ENCODE results near the gene TRMT112. TPM values are rescaled to one million over a fixed set of nuclear protein-coding genes. Genes with fewer than 3 reads are reported as not detected.

Gene TRMT112
- total RNA-seq, 1 experiment from 2014 or later = 328 TPM

- ChIA-PET CTCF (interaction anchor here (0.6 to 2.5 kb wide), 10 partner anchors 17 to 88 kb away, joined by 3 to 11 read pairs (median 4); partner anchors contain the start of genes PRDX5 and TRMT112), RAD21 (ENCODE audit: low non-redundant PET in 1 of 2, low total read pairs in 2 of 2, uncharacterized antibody in 2 of 2, unreplicated experiment in 2 of 2) (interaction anchor here in 1 of 2 experiments (0.8 kb wide), 1 partner anchor 42 kb away, joined by 3 read pairs; no protein-coding TSS in a partner anchor), POLR2A (interaction anchor here (0.7 to 3.9 kb wide), 14 partner anchors 11 to 83 kb away, joined by 3 to 29 read pairs (median 4); partner anchors contain the start of genes ESRRA, FKBP2, GPR137 and PPP1R14B)
- Histone ChIP-seq H3K36me3 (ENCODE audit: control insufficient read depth in 1 of 2, insufficient read depth in 2 of 2, low read length in 2 of 2) (peaks cover 2 to 12% of the 10 kb centered on the region in 2 experiments; a peak in 1 of 4 replicates), H3K9me2 (ENCODE audit: insufficient read depth) (no peaks in the 10 kb centered on the region), H2AFZ (ENCODE audit: low read depth, low read length, poor library complexity, severe bottlenecking) (no peak overlapping the region), H3K27me3 (ENCODE audit: insufficient read depth, low read length) (no peaks in the 10 kb centered on the region), H3K9me3 (ENCODE audit: control insufficient read depth in 1 of 2, insufficient read depth in 1 of 2, low read depth in 1 of 2, low read length in 2 of 2) (no peaks in the 10 kb centered on the region), H3K79me2 (ENCODE audit: insufficient read depth, low read length) (peaks cover 8% of the 10 kb centered on the region; the same call in 1 of the 2 replicates), H3K4me3 (replicated peaks in 1 of 2; ENCODE audit: low read depth in 1 of 2, low read length in 2 of 2) (peak overlapping the region; percentile 71 to 72), H3K27ac (ENCODE audit: low read depth, low read length) (peak overlapping the region; percentile 95), H3K9ac (ENCODE audit: low read length) (peak overlapping the region; percentile 80), H4K20me1 (ENCODE audit: insufficient read depth) (no peaks in the 10 kb centered on the region), H3K4me2 (ENCODE audit: low read length) (peak overlapping the region; percentile 91), H3K4me1 (ENCODE audit: control insufficient read depth in 1 of 2, insufficient read depth in 2 of 2, low read length in 2 of 2) (peaks cover 18 to 31% of the 10 kb centered on the region in 2 experiments; a peak in 3 of 4 replicates)
- no peak for TF ChIP-seq CBX3 (IDR thresholded peaks at IDR 0.05; ENCODE audit: low read depth)
- peak; percentile 64; the same call in 1 of the 2 replicates for TF ChIP-seq ZFX (IDR thresholded peaks at IDR 0.05)
- TF ChIP-seq POLR2A (IDR thresholded peaks at IDR 0.05; ENCODE audit: borderline replicate concordance, extremely low read depth, insufficient read depth, insufficient read length) = peak; percentile 14
- TF ChIP-seq CTCF (IDR thresholded peaks at IDR 0.05 in 2 of 3, conservative IDR thresholded peaks at IDR 0.05 in 1 of 3; ENCODE audit: borderline replicate concordance in 1 of 3, insufficient read depth in 1 of 3, low read depth in 2 of 3, low read length in 2 of 3) = no peak
- TF ChIP-seq TCF7L2 (IDR thresholded peaks at IDR 0.05; ENCODE audit: borderline replicate concordance, extremely low read depth, insufficient read depth, insufficient read length) = peak; percentile 3
- peak; percentile 55 for TF ChIP-seq YY1 (IDR thresholded peaks at IDR 0.05; ENCODE audit: extremely low read depth, insufficient replicate concordance, low read depth, low read length)
- DNase-seq (ENCODE audit: low read depth, low spot score) = no peak
- BruUV-seq (replicated peaks) = no TSS peak
- ATAC-seq = peak; percentile 33
- intact Hi-C loops (cut with micrococcal nuclease) = no loop called here
These were observed 48.3 kb downstream of the TRMT112 start for GRCh38 chr11:64268893-64269539.

Measured in HCT116 (cell line).